Superior temporal gyrus (tissue), 1 donor: ENCODE measurements around the gene RBM19.
A peak's percentile ranks its signal among the peaks of the same experiment; 100 is the strongest.

Source experiments
- DNase-seq: peaks from one replicate; pipeline ENCODE4 v3.0.0-alpha.2; 2016; ENCODE audit errors: extremely low spot score

The RBM19 gene

GRCh38 chr12:113988064-113988451 lies 21.9 kb upstream of the RBM19 start:
- no peak for DNase-seq

GRCh38 chr12:113987261-113988063 lies 21.3 kb upstream of the RBM19 start:
- no peak for DNase-seq

- DNase-seq: no peak
Observed at GRCh38 chr12:113984464-113984863, 18.3 kb upstream of the RBM19 start.

GRCh38 chr12:113983777-113984448 lies 17.8 kb upstream of the RBM19 start:
- no peak for DNase-seq

GRCh38 chr12:113983265-113983664 lies 17.1 kb upstream of the RBM19 start:
- DNase-seq: no peak

- no peak for DNase-seq
Observed at GRCh38 chr12:113981876-113982275, 15.8 kb upstream of the RBM19 start.

GRCh38 chr12:113980537-113981337 lies 14.6 kb upstream of the RBM19 start:
- DNase-seq: peak; percentile 92

- DNase-seq: no peak
Observed at GRCh38 chr12:113980054-113980453, 13.9 kb upstream of the RBM19 start.

GRCh38 chr12:113978080-113978479 lies 12.0 kb upstream of the RBM19 start:
- no peak for DNase-seq

GRCh38 chr12:113974006-113974405 lies 7.9 kb upstream of the RBM19 start:
- DNase-seq: no peak

- no peak for DNase-seq
Observed at GRCh38 chr12:113973109-113973904, 7.2 kb upstream of the RBM19 start.

- DNase-seq: no peak
Observed at GRCh38 chr12:113971392-113971791, 5.3 kb upstream of the RBM19 start.

- DNase-seq: no peak
Observed at GRCh38 chr12:113970211-113970610, 4.1 kb upstream of the RBM19 start.

GRCh38 chr12:113967368-113967767 lies 1.2 kb upstream of the RBM19 start:
- no peak for DNase-seq

GRCh38 chr12:113962733-113963132 lies 3.4 kb downstream of the RBM19 start:
- no peak for DNase-seq

- no peak for DNase-seq
Observed at GRCh38 chr12:113961921-113962710, 4.0 kb downstream of the RBM19 start.

- no peak for DNase-seq
Observed at GRCh38 chr12:113960030-113960429, 6.1 kb downstream of the RBM19 start.

- DNase-seq: no peak
Observed at GRCh38 chr12:113959096-113959495, 7.0 kb downstream of the RBM19 start.

GRCh38 chr12:113958108-113958507 lies 8.0 kb downstream of the RBM19 start:
- DNase-seq: no peak

- no peak for DNase-seq
Observed at GRCh38 chr12:113957627-113958026, 8.5 kb downstream of the RBM19 start.
